Ishikawa (cell line): Measurements from ENCODE around the gene ABCD4.

Source experiments
- CEBPB ChIP-seq: IDR thresholded peaks from 2 replicates; pipeline ENCODE4 v1.6.1; 2012
- EGR1 ChIP-seq: IDR thresholded peaks from 2 replicates; pipeline ENCODE4 v1.6.1; 2012
- EP300 ChIP-seq: IDR thresholded peaks from 2 replicates; pipeline ENCODE4 v1.6.1; 2012; ENCODE audit warnings: borderline replicate concordance
- NFIC ChIP-seq: IDR thresholded peaks from 2 replicates; pipeline ENCODE4 v1.6.1; 2012
- TCF12 ChIP-seq: IDR thresholded peaks from 2 replicates; pipeline ENCODE4 v1.6.1; 2012; ENCODE audit warnings: low read depth
- TF ChIP-seq, protein P1 (sequence below): IDR thresholded peaks from 2 replicates; pipeline ENCODE4 v1.6.1; 2012; ENCODE audit warnings: low read depth, mild to moderate bottlenecking
- TF ChIP-seq, protein P2 (sequence below): IDR thresholded peaks from 2 replicates; pipeline ENCODE4 v1.6.1; 2012

DNA sequence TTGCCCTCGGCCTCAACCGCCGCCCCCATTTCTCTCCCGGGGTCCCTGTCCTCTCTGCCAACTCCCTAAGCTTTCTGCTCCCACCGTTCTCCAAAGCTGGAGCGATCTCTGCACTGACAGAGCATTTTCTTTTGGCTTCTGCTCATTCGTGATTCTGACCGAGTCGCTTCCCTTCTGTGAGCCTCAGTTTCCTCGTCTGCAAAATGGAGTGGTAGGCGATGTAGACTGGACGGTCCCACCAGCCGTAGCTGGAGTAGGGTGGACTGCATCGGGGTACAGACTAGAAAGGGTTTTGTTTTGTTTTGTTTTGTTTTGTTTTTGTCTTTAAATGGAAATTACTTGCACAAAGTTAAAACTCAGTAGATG, 61.1 kb downstream of the ABCD4 start:
- TF ChIP-seq EGR1 = no peak
- TF ChIP-seq NFIC = no peak
- no peak for TF ChIP-seq CEBPB
- TF ChIP-seq, protein P1, sequence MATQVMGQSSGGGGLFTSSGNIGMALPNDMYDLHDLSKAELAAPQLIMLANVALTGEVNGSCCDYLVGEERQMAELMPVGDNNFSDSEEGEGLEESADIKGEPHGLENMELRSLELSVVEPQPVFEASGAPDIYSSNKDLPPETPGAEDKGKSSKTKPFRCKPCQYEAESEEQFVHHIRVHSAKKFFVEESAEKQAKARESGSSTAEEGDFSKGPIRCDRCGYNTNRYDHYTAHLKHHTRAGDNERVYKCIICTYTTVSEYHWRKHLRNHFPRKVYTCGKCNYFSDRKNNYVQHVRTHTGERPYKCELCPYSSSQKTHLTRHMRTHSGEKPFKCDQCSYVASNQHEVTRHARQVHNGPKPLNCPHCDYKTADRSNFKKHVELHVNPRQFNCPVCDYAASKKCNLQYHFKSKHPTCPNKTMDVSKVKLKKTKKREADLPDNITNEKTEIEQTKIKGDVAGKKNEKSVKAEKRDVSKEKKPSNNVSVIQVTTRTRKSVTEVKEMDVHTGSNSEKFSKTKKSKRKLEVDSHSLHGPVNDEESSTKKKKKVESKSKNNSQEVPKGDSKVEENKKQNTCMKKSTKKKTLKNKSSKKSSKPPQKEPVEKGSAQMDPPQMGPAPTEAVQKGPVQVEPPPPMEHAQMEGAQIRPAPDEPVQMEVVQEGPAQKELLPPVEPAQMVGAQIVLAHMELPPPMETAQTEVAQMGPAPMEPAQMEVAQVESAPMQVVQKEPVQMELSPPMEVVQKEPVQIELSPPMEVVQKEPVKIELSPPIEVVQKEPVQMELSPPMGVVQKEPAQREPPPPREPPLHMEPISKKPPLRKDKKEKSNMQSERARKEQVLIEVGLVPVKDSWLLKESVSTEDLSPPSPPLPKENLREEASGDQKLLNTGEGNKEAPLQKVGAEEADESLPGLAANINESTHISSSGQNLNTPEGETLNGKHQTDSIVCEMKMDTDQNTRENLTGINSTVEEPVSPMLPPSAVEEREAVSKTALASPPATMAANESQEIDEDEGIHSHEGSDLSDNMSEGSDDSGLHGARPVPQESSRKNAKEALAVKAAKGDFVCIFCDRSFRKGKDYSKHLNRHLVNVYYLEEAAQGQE = no peak
- TF ChIP-seq, protein P2, sequence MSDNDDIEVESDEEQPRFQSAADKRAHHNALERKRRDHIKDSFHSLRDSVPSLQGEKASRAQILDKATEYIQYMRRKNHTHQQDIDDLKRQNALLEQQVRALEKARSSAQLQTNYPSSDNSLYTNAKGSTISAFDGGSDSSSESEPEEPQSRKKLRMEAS = no peak
- TF ChIP-seq TCF12 = no peak
- TF ChIP-seq EP300 = no peak
